ENCODE results near the gene INSRR. TPM values are rescaled to one million over a fixed set of nuclear protein-coding genes. Genes with fewer than 3 reads are reported as not detected.

Gene INSRR
- total and polyA plus RNA-seq, 2 of the 8 experiments (the other 6 are each of a cell fraction or from before 2014, with no cell fraction given): 0.02 TPM; not detected in 1

DNA sequence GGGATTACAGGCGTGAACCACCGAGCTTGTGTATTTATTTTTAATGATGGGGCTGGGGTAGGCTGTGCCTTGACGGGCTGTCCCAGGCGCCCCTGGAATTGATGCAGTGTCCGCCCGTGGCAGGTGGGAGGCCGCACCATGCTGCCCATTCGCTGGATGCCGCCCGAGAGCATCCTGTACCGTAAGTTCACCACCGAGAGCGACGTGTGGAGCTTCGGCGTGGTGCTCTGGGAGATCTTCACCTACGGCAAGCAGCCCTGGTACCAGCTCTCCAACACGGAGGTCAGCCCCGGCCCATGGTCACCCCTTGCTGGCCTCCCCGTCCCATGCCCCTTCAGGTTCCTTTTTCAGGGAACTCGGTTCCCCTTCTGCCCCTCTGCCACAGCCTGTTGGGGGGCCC, 21.0 kb upstream of the INSRR start:
- no peak overlapping the region for H3K9ac ChIP-seq (replicated peaks in 1 of 4; ENCODE audit: extremely low read depth in 1 of 4, low read depth in 3 of 4, low read length in 3 of 4)
- H2AFZ ChIP-seq (ENCODE audit: low read length): no peak overlapping the region
- H2BK5ac ChIP-seq (ENCODE audit: low read depth, low read length): no peak overlapping the region
- H2BK120ac ChIP-seq (replicated peaks; ENCODE audit: low read depth, low read length): no peak overlapping the region
- no peak overlapping the region for H2AK5ac ChIP-seq (ENCODE audit: low read depth, low read length)
- no peak overlapping the region for H4K91ac ChIP-seq (replicated peaks; ENCODE audit: insufficient read length, low read length)
- peaks cover 0 to 3% of the 10 kb centered on the region in 2 experiments for H4K20me1 ChIP-seq (replicated peaks in 1 of 2; ENCODE audit: control insufficient read depth in 1 of 2, insufficient read depth in 2 of 2, low read length in 2 of 2)
- H3K36me3 ChIP-seq (ENCODE audit: control insufficient read depth in 2 of 4, insufficient read depth in 4 of 4, low read length in 3 of 4): no peaks in the 10 kb centered on the region
- H4K5ac ChIP-seq (ENCODE audit: insufficient read length, low read depth, low read length): no peak overlapping the region
- ChIA-PET CTCF (ENCODE audit: partially characterized antibody) (interaction anchor here (1.1 to 31.4 kb wide), 9 partner anchors 10 to 256 kb away, joined by 3 to 719 read pairs (median 7); partner anchors contain the start of genes INSRR, LRRC71, NTRK1 and PEAR1), POLR2A (ENCODE audit: partially characterized antibody) (interaction anchor here (1.7 kb wide), 1 partner anchor 10 kb away, joined by 5 read pairs; no protein-coding TSS in a partner anchor)
- H3K18ac ChIP-seq (ENCODE audit: extremely low read depth, low read length): no peak overlapping the region
- H3K4me2 ChIP-seq (ENCODE audit: insufficient read depth in 1 of 2, low read depth in 2 of 2, low read length in 2 of 2): no peak overlapping the region
- no peak overlapping the region for H2BK20ac ChIP-seq (ENCODE audit: low read length)
- no peak overlapping the region for H2BK15ac ChIP-seq (ENCODE audit: low read length)
- H3K14ac ChIP-seq (ENCODE audit: insufficient read length): no peak overlapping the region
- FAIRE-seq (no peak), DNase-seq (ENCODE audit: low read depth in 1 of 2, low spot score in 2 of 2) (no peak)
- H2BK12ac ChIP-seq (ENCODE audit: low read depth, low read length): no peak overlapping the region
- H3K27ac ChIP-seq (ENCODE audit: low read depth, low read length): no peak overlapping the region
- H3K4me1 ChIP-seq (replicated peaks in 1 of 4; ENCODE audit: control insufficient read depth in 3 of 4, insufficient read depth in 4 of 4, low read length in 3 of 4): peaks cover 3 to 15% (median 6%) of the 10 kb centered on the region in 4 experiments
- TF ChIP-seq CHD1 (IDR thresholded peaks at IDR 0.05; ENCODE audit: low read depth, low read length): no peak
- H3K23ac ChIP-seq (ENCODE audit: insufficient read length): no peak overlapping the region
- H3K79me2 ChIP-seq (ENCODE audit: control insufficient read depth in 1 of 2, insufficient read depth in 2 of 2, low read length in 2 of 2): no peaks in the 10 kb centered on the region
- no peak overlapping the region for H4K8ac ChIP-seq (ENCODE audit: extremely low read depth, insufficient read depth, low read length)
- peaks cover 0 to 38% (median 26%) of the 10 kb centered on the region in 4 experiments; a peak in 6 of 7 replicates for H3K27me3 ChIP-seq (replicated peaks in 1 of 4; ENCODE audit: control insufficient read depth in 3 of 4, extremely low read depth in 1 of 4, insufficient read depth in 3 of 4, low read length in 3 of 4)
- peaks cover 2% of the 10 kb centered on the region; the same call in 1 of the 2 replicates for H3K23me2 ChIP-seq (ENCODE audit: low read depth, low read length)
- H3K9me3 ChIP-seq (ENCODE audit: insufficient read depth in 2 of 2, low read depth in 1 of 2, low read length in 1 of 2): no peaks in the 10 kb centered on the region
- H3K79me1 ChIP-seq (ENCODE audit: low read depth, low read length): no peaks in the 10 kb centered on the region
- no peak overlapping the region for H3K56ac ChIP-seq (replicated peaks; ENCODE audit: insufficient read length, low read depth, low read length)
- no peak overlapping the region for H3K4me3 ChIP-seq (ENCODE audit: extremely low read depth in 1 of 4, insufficient read depth in 2 of 4, low read depth in 3 of 4, low read length in 4 of 4)
- H3K4ac ChIP-seq (replicated peaks; ENCODE audit: insufficient read length, low read depth, low read length): no peak overlapping the region
- WGBS, 2 experiments (ENCODE audit: extremely low coverage in 1 of 2, insufficient coverage in 1 of 2, insufficient read length in 1 of 2, insufficient replicate concordance in 2 of 2, low coverage in 1 of 2, low lambda C conversion rate in 2 of 2, missing lambda C conversion rate in 1 of 2): 88% methylated on average over 21 of the region's 21 CpGs; no CpG with 5 or more reads in 1 of the 2 experiments
